Measurements from ENCODE around the gene BCL2L11. TPM values are rescaled to one million over a fixed set of nuclear protein-coding genes. Genes with fewer than 3 reads are reported as not detected.
A peak's percentile ranks its signal among the peaks of the same experiment; 100 is the strongest.

The BCL2L11 gene
- total RNA-seq, 4 donors from 2014 or later = 8.8 to 41.8 (median 36.1) TPM

- no peaks in the 10 kb centered on the region for H3K9me3 ChIP-seq
- peaks cover 0 to 3% (median 0%) of the 10 kb centered on the region in 4 donors for H3K4me1 ChIP-seq
- DNase-seq = no peak
- no peaks in the 10 kb centered on the region for H3K36me3 ChIP-seq
- in situ Hi-C loops (cut with MboI; ENCODE audit: low pct_ligation_motif_present in 1 of 4, low pct_unique_long_range_greater_than_20kb in 1 of 4, low sequenced_read_pairs in 3 of 4) (no loop called here), intact Hi-C loops (cut with DNase I; ENCODE audit: low total_unique reads) (no loop called here)
- no peak overlapping the region for H3K4me3 ChIP-seq
- TF ChIP-seq EP300 (IDR thresholded peaks at IDR 0.05; ENCODE audit: low read depth) (no peak), POLR2A (IDR thresholded peaks at IDR 0.05) (no peak), POLR2AphosphoS5 (IDR thresholded peaks at IDR 0.05) (no peak), CTCF (IDR thresholded peaks at IDR 0.05) (no peak)
- H3K27ac ChIP-seq = no peak overlapping the region
- H3K27me3 ChIP-seq = no peaks in the 10 kb centered on the region
- 71 to 78% methylated on average over 2 of the region's 2 CpGs for WGBS, 2 donors (ENCODE audit: low coverage in 1 of 2)
Measured at GRCh38 chr2:111202266-111203040, 81.7 kb downstream of the BCL2L11 start.

GRCh38 chr2:111204706-111205105 lies 84.0 kb downstream of the BCL2L11 start:
- DNase-seq = no peak
- Histone ChIP-seq H3K27ac (no peak overlapping the region), H3K9me3 (no peaks in the 10 kb centered on the region), H3K27me3 (no peaks in the 10 kb centered on the region), H3K36me3 (no peaks in the 10 kb centered on the region), H3K4me1 (peaks cover 0 to 3% (median 0%) of the 10 kb centered on the region in 4 donors), H3K4me3 (no peak overlapping the region)
- TF ChIP-seq EP300 (IDR thresholded peaks at IDR 0.05; ENCODE audit: low read depth) (no peak), POLR2AphosphoS5 (IDR thresholded peaks at IDR 0.05) (no peak), POLR2A (IDR thresholded peaks at IDR 0.05) (no peak), CTCF (IDR thresholded peaks at IDR 0.05) (no peak)
- WGBS, 2 donors (ENCODE audit: low coverage in 1 of 2) = 87 to 94% methylated on average over 2 of the region's 2 CpGs
- intact Hi-C loops (cut with DNase I; ENCODE audit: low total_unique reads) (no loop called here), in situ Hi-C loops (cut with MboI; ENCODE audit: low pct_ligation_motif_present in 1 of 4, low pct_unique_long_range_greater_than_20kb in 1 of 4, low sequenced_read_pairs in 3 of 4) (no loop called here)

GRCh38 chr2:111205774-111206173 lies 85.1 kb downstream of the BCL2L11 start:
- WGBS, 2 donors (ENCODE audit: low coverage in 1 of 2) = 50 to 67% methylated on average over 1 to 2 of the region's 2 CpGs
- Histone ChIP-seq H3K27me3 (no peaks in the 10 kb centered on the region), H3K9me3 (no peaks in the 10 kb centered on the region), H3K36me3 (no peaks in the 10 kb centered on the region), H3K27ac (no peak overlapping the region), H3K4me3 (no peak overlapping the region), H3K4me1 (peaks cover 0 to 3% (median 0%) of the 10 kb centered on the region in 4 donors)
- in situ Hi-C loops (cut with MboI; ENCODE audit: low pct_ligation_motif_present in 1 of 4, low pct_unique_long_range_greater_than_20kb in 1 of 4, low sequenced_read_pairs in 3 of 4) = no loop called here
- TF ChIP-seq POLR2A (IDR thresholded peaks at IDR 0.05) = no peak
- TF ChIP-seq CTCF (IDR thresholded peaks at IDR 0.05) = no peak
- TF ChIP-seq POLR2AphosphoS5 (IDR thresholded peaks at IDR 0.05) = peak in 1 of 3 donors; percentile 23
- TF ChIP-seq EP300 (IDR thresholded peaks at IDR 0.05; ENCODE audit: low read depth) = no peak
- intact Hi-C loops (cut with DNase I; ENCODE audit: low total_unique reads) = no loop called here
- DNase-seq = no peak

GRCh38 chr2:111207851-111208250 lies 87.1 kb downstream of the BCL2L11 start:
- Histone ChIP-seq H3K4me3 (no peak overlapping the region), H3K9me3 (no peaks in the 10 kb centered on the region), H3K27me3 (no peaks in the 10 kb centered on the region), H3K27ac (no peak overlapping the region), H3K4me1 (peaks cover 0 to 3% (median 0%) of the 10 kb centered on the region in 4 donors), H3K36me3 (no peaks in the 10 kb centered on the region)
- 96 to 100% methylated on average over 1 of the region's 1 CpG for WGBS, 2 donors (ENCODE audit: low coverage in 1 of 2)
- DNase-seq = no peak
- intact Hi-C loops (cut with DNase I; ENCODE audit: low total_unique reads) = no loop called here
- TF ChIP-seq POLR2A (IDR thresholded peaks at IDR 0.05) (no peak), POLR2AphosphoS5 (IDR thresholded peaks at IDR 0.05) (no peak), EP300 (IDR thresholded peaks at IDR 0.05; ENCODE audit: low read depth) (no peak), CTCF (IDR thresholded peaks at IDR 0.05) (no peak)
- in situ Hi-C loops (cut with MboI; ENCODE audit: low pct_ligation_motif_present in 1 of 4, low pct_unique_long_range_greater_than_20kb in 1 of 4, low sequenced_read_pairs in 3 of 4) = no loop called here

Data from transverse colon (tissue), 4 donors.